ENCODE measurements around the gene CFAP70. TPM values are rescaled to one million over a fixed set of nuclear protein-coding genes. Genes with fewer than 3 reads are reported as not detected.

The CFAP70 gene
- 1.6 TPM for total RNA-seq

GRCh38 chr10:73358331-73359279 lies at the start of gene CFAP70:
CFAP70 (minus strand) TSS chr10:73358864; CDS start chr10:73354796, 4,068 bp downstream.

GRCh38 chr10:73252445-73253224 lies 106.0 kb downstream of the CFAP70 start, which contains the start of gene MRPS16:
MRPS16 (minus strand) TSS chr10:73252644; CDS start chr10:73252482, 162 bp downstream.

GRCh38 chr10:73246646-73247508 lies 111.8 kb downstream of the CFAP70 start, which contains the start of gene DNAJC9:
DNAJC9 (minus strand) TSS chr10:73247255; CDS start chr10:73247189, 66 bp downstream.

Small RNA genes within 50 kb of the gene (small RNA-seq; reads per million reads assigned to genes)
- gene RF00019 (ENCODE audit: low replicate concordance) (not detected), gene RNU6-833P (ENCODE audit: low replicate concordance) (not detected)

Other genes starting within 250 kb of the CFAP70 start
- gene NUDT13, start 248.4 kb downstream of the CFAP70 start, total RNA-seq: 1.6 TPM
- gene ECD, start 190.9 kb downstream of the CFAP70 start, total RNA-seq: 36.3 TPM
- 41.9 TPM for gene FAM149B1, start 190.7 kb downstream of the CFAP70 start, total RNA-seq
- gene DNAJC9, start 111.6 kb downstream of the CFAP70 start, total RNA-seq: 90.1 TPM
- gene MRPS16, start 106.2 kb downstream of the CFAP70 start, total RNA-seq: 87.3 TPM
- 28.5 TPM for gene ANXA7, start 55.2 kb upstream of the CFAP70 start, total RNA-seq
- 6.9 TPM for gene MSS51, start 74.7 kb upstream of the CFAP70 start, total RNA-seq
- 148 TPM for gene PPP3CB, start 137.2 kb upstream of the CFAP70 start, total RNA-seq
- 51.3 TPM for gene USP54, start 232.5 kb upstream of the CFAP70 start, total RNA-seq

Data from parietal lobe (tissue), 2 donors.